Fibroblast of upper back skin (primary cell): ENCODE results near the gene POLN.

ENCODE experiments used
- DNase-seq: peaks from one replicate; pipeline ENCODE4 v3.0.0-alpha.2; 2013

POLN gene

GRCh38 chr4:2241410-2242353 lies at the start of gene POLN, which contains the start of gene HAUS3:
Gene POLN (minus strand): TSS chr4:2242121. CDS start chr4:2229231, 12,890 bp downstream.
Gene HAUS3 (minus strand): TSS chr4:2242121. CDS start chr4:2240946, 1,175 bp downstream.
- DNase-seq: peak; percentile 97

- no peak for DNase-seq
Measured at GRCh38 chr4:2290974-2291704, 49.2 kb upstream of the POLN start.

GRCh38 chr4:2290488-2290887 lies 48.6 kb upstream of the POLN start:
- DNase-seq: no peak

GRCh38 chr4:2289955-2290333 lies 48.0 kb upstream of the POLN start:
- no peak for DNase-seq

- DNase-seq: no peak
Measured at GRCh38 chr4:2289311-2289954, 47.5 kb upstream of the POLN start.

- DNase-seq: no peak
Measured at GRCh38 chr4:2288051-2288541, 46.2 kb upstream of the POLN start.

DNA sequence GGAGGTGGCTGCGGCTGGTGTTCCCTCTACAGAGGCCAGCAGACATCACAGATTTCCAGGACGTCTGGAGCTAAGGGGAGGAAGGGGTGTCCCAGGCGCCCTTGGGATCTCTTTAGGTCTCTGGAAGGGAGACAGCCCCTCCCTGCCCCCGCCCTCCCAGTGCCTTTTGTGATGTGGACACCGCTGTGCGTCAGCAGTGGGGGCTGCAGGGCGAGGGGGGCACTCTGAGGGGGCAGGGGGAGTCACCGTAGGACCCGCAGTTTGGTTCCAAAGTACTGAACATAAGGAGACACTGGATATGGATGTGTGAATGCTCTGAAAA lies 45.6 kb upstream of the POLN start:
- DNase-seq: no peak

GRCh38 chr4:2286904-2287593 lies 45.1 kb upstream of the POLN start:
- peak; percentile 35 for DNase-seq

DNA sequence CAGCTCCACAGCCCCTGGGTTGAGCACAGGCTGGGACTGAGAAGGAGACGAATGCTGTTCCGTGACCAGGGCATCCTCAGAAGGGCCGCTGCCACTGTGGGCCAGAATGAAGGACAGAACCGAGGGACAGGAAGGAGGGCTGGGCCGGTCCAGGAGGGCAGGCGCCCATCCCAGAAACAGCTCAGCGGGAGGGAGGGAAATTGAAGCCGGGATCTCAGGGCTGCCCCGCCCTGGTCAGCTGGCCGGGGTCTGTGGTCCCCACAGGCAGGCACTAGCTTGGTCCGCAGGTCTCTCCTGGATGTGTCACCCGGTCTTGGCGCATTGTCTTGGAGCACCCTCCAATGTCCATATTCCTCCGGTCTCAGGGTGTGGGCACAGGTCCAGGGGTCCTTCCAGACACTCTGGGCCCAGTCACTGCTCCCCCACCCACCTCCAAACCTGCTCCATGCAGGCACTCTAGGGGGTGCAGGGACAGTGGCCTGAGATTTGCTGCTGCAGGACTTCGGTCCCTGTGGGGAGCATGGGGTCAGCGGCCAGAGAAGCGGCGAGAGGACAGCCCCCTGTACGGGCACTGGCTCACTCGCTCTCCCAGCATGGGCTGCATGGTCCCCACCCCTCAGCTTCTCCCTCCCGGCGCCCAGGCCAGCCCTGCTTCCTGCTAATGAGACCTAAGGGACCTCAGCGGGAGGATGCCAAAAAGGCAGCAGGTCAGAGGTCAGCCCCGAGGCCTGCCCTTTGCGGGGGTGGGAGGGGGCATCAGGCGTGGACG lies 43.9 kb upstream of the POLN start:
- no peak for DNase-seq

DNA sequence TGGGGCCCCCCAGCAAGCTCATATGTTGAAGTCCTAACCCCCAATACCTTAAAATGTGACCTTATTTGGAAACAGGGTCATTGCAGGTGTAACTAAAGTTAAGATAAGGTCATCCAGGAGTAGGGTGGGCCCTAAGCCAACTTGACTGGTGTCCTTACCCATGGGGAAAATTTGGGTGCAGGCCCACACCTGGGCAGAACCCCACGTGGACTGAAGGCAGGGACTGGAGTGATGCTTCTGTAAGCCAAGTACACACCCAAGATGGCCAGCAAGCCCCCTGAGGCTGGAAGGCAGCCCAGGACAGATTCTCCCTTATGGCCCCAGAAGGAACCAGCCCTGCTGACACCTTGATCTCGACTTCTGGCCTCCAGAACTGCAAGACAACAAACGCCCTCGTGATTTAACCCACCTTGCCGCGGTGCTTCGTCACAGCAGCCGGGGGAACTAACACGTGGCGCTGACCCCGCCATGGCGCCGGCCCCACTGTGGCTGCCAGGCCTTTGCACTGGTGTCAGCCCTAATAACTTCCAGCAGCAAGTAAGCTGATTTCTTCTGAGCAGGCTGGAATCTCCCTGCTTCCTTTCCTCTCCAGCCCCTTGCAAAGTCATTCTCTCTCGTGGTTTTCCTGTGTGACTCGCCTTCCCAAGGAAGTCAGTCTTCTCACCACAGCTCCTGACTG lies 43.2 kb upstream of the POLN start:
- peak; percentile 70 for DNase-seq

DNA sequence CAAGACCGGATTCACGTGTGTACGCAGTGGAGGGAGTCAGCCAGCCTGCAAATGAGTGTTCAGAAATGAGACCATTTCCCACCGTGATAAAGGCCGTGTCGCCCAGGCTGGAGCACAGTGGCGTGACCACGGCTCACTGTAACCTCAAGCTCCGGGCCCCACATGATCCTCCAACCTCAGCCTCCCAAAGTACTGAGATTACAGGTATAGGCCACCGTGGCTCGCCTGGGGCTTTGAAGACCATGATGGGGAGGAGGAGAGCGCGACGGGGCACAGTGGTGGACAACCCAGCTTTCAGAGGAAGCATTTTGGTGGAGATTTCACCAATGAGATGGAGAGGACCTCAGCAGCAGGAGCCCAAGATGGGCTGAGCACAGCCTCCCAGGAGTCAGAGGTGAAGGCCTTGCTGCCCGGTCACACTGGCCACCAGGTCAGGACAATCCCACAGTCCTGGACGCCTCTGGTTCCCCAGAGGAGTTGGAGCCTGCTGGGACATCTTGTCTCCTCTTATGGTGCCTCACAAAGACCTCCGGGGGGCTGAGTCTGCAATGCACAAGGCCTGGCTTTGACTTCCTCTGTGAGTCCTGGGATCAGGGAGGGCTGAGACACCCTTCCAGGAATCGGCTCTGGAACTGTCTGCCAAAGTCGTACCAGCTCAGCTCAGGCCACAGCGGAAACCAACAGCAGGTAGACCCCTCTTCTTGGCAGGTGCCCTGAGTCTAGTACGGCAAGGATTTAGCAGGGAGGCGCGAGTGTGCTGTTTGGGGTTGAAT lies 42.4 kb upstream of the POLN start:
- no peak for DNase-seq

DNA sequence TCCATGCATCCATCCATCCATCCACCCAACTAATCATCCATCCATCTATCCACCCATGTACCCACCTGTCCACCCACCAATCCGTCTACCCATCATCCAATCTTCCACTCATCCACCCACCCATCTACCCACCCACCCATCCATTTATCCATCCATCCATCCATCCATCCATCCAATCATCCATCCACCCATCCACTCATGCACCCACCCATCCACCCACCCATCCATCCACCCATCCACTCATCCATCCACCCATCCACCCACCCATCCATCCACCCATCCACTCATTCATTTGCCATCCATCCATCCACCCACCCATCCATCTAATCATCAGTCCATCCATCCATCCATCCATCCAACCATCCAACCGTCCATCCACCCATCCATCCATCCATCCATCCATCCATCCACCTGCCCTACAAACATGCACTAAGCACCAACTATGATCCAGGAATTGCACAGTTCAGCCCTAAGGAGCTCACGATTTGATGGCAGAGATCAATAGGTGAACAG lies 41.3 kb upstream of the POLN start:
- DNase-seq: no peak

- no peak for DNase-seq
Measured at GRCh38 chr4:2281575-2282343, 39.8 kb upstream of the POLN start.

DNA sequence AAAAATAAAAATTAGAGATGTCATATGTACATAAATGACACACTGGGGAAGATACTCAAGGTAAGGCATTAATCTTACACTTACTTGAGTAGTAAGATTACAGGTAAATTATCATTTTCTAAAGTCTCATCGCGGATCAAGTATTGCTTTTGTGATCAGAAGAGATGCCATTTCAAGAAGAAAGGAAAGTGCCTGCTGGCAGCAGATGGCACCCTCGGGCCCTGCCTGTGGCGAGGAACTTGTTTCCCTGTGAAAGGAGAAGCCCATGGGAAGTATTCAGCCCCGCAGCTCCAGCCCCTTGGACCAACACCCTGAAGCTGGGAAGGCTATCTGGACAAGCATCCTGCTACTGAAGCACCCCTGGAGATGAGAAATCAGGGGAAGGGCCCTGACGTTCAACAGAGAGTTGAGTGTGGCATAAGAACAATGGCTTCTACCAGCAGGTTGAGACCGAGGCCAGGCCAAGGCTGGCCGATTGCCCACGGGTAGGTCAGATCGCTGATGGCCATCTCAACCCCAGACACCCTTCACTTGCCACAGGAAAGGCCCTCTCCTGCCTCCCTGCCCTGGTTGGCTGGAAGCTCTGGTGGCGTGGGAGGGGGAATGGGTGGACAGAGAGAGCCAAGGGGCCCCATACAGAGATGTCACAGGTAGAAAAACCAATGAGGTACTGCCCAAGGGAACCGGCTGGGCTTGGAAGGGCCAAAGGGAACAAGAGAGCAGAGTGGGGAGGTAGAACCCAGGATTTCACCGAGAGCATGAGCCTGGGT lies 38.8 kb upstream of the POLN start:
- no peak for DNase-seq

DNA sequence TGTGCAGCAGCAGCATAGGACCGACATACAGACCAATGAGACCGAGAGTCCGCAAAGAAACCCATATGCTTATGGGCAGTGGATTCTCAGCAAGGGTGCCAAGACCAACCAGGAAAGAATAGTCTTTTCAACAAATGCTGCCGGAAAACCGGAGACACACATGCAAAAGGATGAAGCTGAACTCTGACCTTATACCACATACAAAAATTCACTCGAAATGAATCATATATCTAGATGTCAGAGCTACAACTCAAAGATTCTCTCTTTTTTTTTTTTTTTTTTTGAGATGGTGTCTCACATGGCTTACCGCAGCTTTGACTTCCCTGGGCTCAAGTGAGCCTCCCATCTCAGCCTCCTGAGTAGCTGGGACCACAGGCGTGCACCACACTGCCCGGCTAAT lies 36.0 kb upstream of the POLN start:
- no peak for DNase-seq

DNA sequence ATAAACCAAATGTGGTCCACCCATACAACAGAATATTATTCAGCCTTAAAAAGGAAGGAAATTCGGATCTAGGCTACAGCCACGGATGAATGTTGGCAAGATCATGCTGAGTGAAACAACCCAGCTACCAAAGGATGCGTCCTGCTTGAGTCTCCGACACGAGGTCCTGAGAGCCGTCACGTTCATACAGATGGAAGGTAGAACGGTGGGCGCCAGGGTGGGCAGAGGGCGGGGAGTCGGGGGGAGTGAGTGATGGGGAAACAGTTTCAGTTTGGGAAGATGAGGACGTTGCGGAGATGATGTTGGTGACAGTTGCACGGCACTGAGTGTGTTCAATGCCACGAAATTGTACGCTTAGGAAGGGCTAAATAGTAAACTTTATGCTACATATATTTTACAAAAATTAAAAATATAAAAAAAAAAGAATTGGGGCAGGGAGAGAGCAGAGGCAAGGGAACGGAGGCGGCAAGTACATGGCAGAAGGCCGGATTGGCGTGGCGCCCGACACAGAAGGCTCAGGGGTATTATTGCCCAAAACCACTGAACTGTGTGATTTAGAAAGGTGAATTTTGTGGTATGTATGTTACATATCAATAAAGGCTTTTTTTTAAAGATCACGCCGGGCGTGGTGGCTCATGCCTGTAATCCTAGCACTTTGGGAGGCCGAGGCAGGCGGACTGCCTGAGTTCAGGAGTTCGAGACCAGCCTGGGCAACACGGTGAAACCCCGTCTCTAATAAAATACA lies 34.8 kb upstream of the POLN start:
- DNase-seq: no peak

DNA sequence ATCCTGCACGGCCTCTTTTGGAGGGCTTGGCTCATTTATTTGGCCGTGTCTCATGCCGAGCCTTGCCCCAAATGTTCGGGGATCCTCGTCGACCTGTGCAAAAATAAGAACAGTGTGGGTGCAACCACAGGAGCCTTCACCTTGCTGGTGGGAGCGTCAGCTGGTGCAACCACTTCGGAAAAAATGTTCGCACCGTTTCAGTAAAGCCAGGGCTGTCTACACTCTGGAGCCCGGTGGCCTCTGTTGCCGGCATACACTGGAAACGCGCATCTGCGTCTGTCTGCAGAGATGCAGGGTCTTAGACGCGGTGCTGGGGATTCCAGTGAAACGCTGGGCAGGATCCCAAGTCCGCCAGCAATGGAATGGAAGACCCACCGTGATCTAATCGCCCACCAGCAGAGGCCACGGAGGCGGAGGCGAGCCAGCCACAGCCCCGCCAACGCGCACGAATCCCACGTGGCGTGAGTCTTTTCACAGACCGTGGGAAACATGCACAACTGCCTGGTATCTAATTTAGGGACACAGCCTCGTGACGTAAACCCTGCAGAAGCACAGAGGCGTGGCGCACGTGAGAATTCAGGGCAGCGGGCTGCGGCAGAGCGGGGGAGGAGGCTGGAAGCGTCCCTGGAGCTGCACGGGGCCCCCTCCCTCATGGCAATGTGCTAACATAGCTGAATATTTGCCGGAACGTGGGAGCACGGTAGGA lies 33.8 kb upstream of the POLN start:
- no peak for DNase-seq
